GM21447 (cell line): ENCODE results near the gene DECR2.

ENCODE experiments used
- ATAC-seq: cut with Tn5 transposase; IDR thresholded peaks from one replicate; pipeline ENCODE4 v1.9.1; 2021; ENCODE audit not compliant: unreplicated experiment

The DECR2 gene

DNA sequence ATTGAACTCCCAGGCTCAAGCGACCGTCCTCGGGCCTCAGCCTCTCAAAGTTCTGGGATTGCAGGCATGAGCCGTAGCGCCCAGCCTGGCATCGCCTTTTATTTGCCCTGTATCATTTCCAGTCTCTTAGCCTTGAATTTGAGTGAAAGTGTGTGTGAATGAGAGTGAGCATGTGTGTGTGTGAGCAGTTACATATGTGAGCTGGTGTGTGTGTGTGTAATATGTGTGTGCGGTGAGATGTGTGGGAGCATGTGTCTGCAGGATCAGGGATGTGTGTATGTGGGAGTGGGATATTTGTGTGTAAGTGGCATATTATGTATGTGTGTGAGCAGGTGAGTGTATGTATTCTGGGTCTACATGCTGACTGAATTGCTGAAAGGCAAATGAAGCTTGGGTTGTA is 29.2 kb downstream of the DECR2 start:
- no peak for ATAC-seq

DNA sequence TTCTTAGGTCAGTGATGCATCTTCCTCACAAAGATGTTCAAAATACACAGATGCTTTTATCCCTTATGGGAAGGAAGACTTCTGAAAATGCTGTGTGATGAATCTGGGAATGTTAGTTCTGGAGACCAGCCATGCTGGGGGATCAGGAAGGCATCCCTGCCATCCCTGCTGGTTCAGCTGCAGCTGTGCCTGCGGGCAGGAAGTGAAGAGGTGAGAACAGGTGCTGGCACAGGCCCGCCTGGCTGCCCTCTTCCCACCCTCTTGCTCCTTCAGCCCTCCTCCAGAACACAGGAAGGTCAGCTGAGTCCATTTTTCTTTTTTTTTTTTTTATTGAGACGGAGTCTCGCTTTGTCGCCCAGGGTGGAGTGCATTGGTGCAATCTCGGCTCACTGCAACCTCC is 38.9 kb downstream of the DECR2 start:
- ATAC-seq = no peak

DNA sequence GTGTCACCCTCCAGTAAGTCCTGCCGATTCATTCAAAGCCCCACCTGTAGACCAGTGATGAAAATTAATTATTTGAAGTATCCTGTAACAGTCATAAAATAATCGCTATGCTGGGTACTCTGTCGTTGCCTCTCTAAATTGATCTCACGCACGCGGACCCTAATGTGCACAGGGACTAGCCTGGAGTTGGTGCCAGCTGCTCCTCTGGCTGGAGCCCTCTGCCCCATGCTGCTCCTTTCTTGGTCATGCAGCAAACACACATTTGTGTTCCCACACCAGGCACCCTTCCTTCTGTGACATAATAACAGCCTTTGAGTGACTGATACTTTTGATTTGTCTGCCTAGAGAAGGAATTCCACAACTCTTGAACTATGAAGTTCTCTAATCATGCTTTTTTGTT is 39.8 kb downstream of the DECR2 start:
- ATAC-seq = no peak

DNA sequence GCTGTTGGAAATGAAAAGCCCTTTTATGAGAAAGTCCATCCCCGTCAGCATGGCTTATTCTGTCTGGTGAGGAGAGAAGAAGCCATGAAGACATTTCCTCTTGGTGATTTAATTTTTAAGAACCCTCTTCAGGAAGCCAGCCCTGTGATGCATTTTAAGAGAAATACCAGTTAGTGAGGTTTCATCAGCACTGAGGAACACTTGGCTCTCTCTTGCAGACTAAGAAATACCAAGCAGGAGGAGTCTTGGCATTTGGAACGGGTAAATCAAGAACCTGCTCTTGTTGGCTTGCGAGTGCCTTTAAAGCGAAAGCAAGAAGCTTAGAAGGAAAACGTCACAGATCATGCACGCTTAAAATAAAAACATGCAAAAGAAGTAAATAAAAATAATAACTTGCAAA is 41.3 kb downstream of the DECR2 start:
- no peak for ATAC-seq

DNA sequence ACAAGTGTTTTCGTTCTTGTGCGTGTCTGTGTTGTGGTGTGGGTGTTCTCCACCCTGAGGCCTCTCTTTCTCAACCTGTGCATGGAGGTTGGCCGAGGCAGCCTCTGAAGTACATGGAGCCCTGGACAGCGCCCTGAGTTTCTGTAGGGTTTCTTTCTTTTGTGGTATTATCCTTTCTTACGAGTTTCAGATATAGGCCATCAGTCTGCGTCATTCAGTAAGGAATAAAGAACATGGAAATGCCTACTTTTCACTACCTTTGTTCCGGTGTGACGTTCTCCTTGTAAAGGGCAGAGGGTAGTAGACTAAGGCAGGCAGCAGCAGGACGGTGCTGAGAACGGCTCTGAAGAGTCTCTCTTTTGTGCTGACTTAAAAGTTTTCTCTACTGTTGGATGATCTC is 42.3 kb downstream of the DECR2 start:
- ATAC-seq = no peak

DNA sequence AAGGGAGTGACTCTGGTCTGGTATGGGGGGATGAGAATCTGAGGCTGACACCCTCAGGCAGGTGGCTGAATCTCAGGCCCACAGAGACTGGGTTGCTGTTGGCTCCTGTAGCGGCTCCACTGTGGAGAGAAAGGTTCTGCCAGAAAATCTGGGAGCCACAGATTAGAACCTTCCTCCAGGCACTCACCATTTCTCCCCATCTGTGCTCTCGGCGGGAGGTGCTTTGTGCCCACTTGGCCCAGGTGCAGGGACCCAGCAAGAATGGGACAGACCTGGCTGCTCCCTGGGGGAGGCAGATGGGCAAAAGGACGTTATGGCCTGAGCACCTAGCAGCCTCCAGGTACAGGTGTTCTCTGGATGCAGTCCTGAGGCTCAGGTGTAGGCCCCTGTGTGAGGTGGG is 43.9 kb downstream of the DECR2 start:
- ATAC-seq = no peak

DNA sequence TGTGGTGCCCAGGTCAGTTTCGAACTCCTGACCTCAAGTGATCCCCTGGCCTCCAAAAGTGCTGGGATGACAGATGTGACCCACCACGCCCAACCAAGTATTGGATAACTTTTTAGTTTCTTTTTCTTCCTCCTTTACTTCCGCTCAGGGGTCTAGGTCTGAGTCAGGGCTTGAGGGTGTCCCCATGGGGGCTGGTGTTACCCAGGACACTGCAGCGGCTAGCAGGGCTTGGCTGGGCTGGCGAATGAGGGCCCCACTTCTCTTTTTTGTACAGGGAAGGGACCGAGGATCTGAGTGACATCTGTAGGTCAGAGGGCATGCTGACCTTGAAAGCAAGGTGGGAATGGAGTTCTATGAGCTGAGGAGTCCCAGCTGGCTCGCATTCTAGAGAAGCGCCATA is 48.7 kb downstream of the DECR2 start:
- no peak for ATAC-seq

DNA sequence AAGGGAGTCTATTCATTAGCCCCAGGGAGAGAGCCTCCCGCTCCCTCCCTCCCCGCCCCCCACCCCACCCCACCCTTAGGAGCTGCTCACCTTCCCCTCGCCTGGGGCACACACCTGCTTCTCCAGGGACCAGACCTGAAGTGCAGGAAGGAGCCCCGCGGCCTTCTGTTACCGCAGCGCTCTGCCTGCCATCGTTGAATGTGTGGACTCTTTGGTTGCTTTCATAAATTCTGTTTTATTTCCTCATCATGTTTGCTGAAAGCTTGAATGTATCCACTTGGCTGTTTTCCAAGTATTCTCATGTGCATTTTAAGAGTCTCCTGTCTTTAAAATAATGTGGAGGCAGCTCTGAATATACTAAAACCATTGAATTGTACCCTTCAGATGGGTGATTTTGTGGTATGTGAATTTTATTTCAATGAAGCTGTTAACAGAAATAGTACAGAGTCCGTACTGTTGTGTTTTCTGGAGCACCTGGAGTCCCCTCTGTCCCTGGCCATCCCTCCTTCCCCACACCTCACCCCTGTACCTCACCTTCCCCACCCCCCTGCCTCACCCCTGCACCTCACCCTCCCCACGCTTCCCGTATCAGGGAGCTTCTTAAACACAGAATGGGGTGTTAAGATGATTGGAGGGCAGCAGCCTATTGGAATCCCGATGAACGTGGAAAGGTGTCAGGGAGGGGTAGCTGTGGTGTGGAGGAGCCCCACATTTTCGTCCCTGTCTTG is 49.3 kb downstream of the DECR2 start:
- ATAC-seq = no peak

DNA sequence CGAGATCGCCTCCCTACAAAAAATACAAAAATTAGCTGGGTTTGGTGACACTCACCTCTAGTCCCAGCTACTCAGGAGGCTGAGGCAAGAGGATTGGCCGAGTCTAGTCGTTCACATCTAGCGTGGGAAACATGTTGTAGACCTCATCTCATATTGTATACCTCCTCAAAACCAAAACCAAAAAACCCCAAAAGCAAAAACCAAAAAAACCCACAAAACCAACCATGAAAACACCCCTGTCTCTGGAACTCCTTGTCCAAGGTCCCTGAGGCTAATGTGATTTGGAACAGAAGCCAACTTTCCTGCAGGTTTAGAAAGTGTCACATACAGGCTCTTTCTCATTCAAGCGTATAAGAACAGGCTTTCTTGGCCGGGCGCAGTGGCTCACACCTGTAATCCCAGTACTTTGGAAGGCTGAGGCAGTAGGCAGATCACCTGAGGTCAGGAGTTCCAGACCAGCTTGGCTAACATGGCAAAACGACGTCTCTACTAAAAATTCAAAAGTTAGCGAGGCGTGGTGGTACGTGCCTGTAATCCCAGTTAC is 52.8 kb downstream of the DECR2 start:
- no peak for ATAC-seq

DNA sequence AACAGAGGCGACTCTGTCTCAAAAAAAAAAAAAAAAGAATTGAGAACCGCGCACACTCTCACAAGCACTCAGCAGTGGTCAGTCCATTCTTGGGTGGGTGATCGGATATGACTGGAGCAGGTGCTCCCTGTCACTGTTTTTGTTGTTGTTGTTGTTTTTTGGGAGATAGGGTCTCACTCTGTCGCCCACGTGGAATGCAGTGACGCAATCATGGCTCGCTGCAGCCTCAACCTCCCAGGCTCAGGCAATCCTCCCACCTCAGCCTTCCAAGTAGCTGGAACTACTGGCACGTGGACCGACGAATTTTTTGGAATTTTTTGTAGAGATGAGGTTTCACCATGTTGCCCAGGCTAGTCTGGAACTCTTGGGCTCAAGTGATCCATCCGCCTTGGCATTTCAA is 53.8 kb downstream of the DECR2 start:
- no peak for ATAC-seq

DNA sequence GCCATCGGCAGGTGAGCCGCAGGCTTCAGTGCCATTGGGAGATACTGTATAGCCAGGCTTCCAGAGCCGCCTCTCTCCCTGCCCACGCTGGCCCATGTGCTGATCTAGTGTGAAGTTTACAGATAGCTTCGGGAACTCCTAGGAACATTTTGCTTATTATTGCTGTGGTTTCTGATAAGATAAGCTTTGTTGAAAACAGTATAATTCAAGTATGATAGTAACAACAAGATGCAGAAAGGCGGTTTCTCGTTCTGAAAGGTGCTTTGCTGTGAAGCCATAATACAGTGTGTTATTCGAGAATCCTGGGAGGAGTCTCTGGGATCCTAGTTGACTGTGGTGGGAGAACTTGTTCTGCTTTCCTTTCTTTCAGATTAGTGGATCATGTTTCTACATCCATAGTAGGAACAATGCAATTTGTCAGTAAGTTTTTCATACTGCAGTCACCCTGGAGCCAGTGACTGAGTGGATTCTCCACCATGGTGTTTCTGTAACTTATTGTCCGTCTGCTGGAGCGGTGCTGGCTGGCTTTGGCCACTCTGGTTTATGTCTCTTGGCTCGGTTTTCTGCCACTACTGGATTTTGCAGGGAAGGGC is 55.3 kb downstream of the DECR2 start:
- ATAC-seq = no peak

DNA sequence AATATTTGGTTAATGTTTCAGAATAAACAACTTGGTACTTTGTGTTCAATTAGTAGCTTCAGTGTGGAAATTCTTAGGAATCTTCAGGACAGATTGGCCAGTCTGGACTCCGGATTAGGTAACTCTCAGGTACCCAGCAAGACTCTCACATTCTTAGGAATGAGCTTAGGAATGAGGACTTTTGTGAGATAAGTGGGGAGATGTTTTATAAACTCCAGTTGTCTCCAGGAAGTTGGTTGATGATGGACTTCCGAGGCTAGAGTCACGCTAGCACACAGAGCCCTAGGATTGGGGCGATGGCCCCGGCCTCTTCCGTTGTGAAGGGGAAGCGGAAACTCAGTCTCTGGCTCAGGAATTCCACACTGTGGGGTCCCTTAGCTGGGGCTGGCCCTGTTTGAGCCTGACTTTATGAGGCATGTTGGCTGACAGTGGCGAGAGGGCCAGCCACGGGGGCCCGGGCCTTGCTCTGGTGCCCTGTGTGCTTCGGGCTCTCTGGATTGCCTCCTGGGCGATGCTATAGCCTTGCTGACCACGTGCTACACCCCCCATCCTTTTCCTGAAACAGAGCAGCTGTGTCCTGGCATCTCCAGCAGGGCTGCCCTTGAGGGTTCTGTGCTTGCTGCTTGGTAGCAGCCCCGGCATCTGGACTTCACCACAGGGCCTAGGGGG is 56.2 kb downstream of the DECR2 start:
- no peak for ATAC-seq

DNA sequence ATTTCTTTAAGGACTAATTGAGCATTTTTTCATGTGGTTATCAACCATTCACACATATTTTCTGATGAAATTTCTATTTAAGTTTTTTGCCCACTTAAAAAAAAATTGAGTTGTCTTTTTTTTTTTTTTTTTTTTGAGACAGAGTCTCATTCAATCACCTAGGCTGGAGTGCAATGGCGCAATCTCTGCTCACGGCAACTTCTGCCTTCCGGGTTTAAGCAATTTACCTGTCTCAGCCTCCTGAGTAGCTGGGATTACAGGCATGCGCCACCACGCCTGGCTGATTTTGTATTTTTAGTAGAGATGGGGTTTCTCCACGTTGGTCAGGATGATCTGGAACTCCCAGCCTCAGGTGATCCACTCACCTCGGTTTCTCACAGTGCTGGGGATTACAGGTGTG is 58.1 kb downstream of the DECR2 start:
- no peak for ATAC-seq

DNA sequence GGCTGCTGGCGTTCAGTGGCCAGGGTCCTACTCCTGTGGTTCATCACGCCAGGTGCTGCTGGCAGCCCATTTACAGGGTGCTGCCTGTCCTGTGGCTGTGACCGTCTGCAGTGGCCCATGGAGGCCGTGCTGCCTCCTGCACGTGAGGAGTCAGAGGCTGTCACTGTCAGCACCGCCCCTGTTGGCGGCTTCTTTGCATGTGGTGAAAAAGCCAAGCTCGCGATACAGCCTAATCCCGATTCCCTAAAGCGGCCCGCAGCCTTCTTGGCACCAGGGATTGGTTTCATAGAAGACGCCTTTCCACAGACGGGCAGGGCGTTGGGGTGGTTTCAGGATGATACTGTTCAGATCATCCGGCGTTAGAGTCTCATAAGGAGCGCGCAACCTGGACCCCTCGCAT is 59.1 kb downstream of the DECR2 start:
- no peak for ATAC-seq
